Measurements from ENCODE around the gene MRPS14. TPM values are rescaled to one million over a fixed set of nuclear protein-coding genes. Genes with fewer than 3 reads are reported as not detected.
A peak's percentile ranks its signal among the peaks of the same experiment; 100 is the strongest.

The MRPS14 gene
- total RNA-seq, 4 donors from 2014 or later = 6.4 to 50.3 (median 35.3) TPM

- intact Hi-C loops (cut with DNase I; ENCODE audit: low total_unique reads) = no loop called here
- Histone ChIP-seq H3K4me1 (no peaks in the 10 kb centered on the region), H3K9me3 (no peaks in the 10 kb centered on the region), H3K36me3 (no peaks in the 10 kb centered on the region), H3K27ac (no peak overlapping the region), H3K4me3 (no peak overlapping the region), H3K27me3 (no peaks in the 10 kb centered on the region)
- no peak for DNase-seq
- no peak for TF ChIP-seq POLR2A (IDR thresholded peaks at IDR 0.05)
- no peak for TF ChIP-seq CTCF (IDR thresholded peaks at IDR 0.05)
Observed at GRCh38 chr1:174996476-174996875, 26.7 kb downstream of the MRPS14 start.

- no peak for DNase-seq
- H3K4me3 ChIP-seq = no peak overlapping the region
- H3K27ac ChIP-seq = no peak overlapping the region
- H3K9me3 ChIP-seq = no peaks in the 10 kb centered on the region
- no peaks in the 10 kb centered on the region for H3K4me1 ChIP-seq
- no peak for TF ChIP-seq CTCF (IDR thresholded peaks at IDR 0.05)
- TF ChIP-seq POLR2A (IDR thresholded peaks at IDR 0.05) = no peak
- no peaks in the 10 kb centered on the region for H3K27me3 ChIP-seq
- H3K36me3 ChIP-seq = no peaks in the 10 kb centered on the region
- intact Hi-C loops (cut with DNase I; ENCODE audit: low total_unique reads) = no loop called here
Observed at GRCh38 chr1:174995916-174996315, 27.3 kb downstream of the MRPS14 start.

- H3K9me3 ChIP-seq = no peaks in the 10 kb centered on the region
- intact Hi-C loops (cut with DNase I; ENCODE audit: low total_unique reads) = no loop called here
- H3K27me3 ChIP-seq = no peaks in the 10 kb centered on the region
- H3K27ac ChIP-seq = no peak overlapping the region
- no peaks in the 10 kb centered on the region for H3K36me3 ChIP-seq
- no peaks in the 10 kb centered on the region for H3K4me1 ChIP-seq
- TF ChIP-seq POLR2A (IDR thresholded peaks at IDR 0.05) = no peak
- TF ChIP-seq CTCF (IDR thresholded peaks at IDR 0.05) = no peak
- DNase-seq = no peak
- H3K4me3 ChIP-seq = no peak overlapping the region
Observed at GRCh38 chr1:174995121-174995520, 28.1 kb downstream of the MRPS14 start.

- no peak for TF ChIP-seq POLR2A (IDR thresholded peaks at IDR 0.05)
- no peak for TF ChIP-seq CTCF (IDR thresholded peaks at IDR 0.05)
- no peaks in the 10 kb centered on the region for H3K9me3 ChIP-seq
- H3K4me3 ChIP-seq = no peak overlapping the region
- peak overlapping the region; percentile 85 to 96 for H3K27ac ChIP-seq
- H3K4me1 ChIP-seq = no peaks in the 10 kb centered on the region
- no peak for DNase-seq
- intact Hi-C loops (cut with DNase I; ENCODE audit: low total_unique reads) = no loop called here
- no peaks in the 10 kb centered on the region for H3K27me3 ChIP-seq
- no peaks in the 10 kb centered on the region for H3K36me3 ChIP-seq
Observed at GRCh38 chr1:174991473-174991872, 31.8 kb downstream of the MRPS14 start.

GRCh38 chr1:174990382-174990999 lies 32.7 kb downstream of the MRPS14 start:
- TF ChIP-seq POLR2A (IDR thresholded peaks at IDR 0.05) = no peak
- TF ChIP-seq CTCF (IDR thresholded peaks at IDR 0.05) = no peak
- peak in 1 of 2 donors; percentile 33 for DNase-seq
- no peaks in the 10 kb centered on the region for H3K27me3 ChIP-seq
- no peaks in the 10 kb centered on the region for H3K36me3 ChIP-seq
- intact Hi-C loops (cut with DNase I; ENCODE audit: low total_unique reads) = no loop called here
- H3K27ac ChIP-seq = peak overlapping the region; percentile 85 to 96
- no peaks in the 10 kb centered on the region for H3K9me3 ChIP-seq
- H3K4me1 ChIP-seq = no peaks in the 10 kb centered on the region
- peak overlapping the region; percentile 38 to 46 for H3K4me3 ChIP-seq
